MM.1S (cell line): ENCODE data around the gene CUBN.
A peak's percentile ranks its signal among the peaks of the same experiment; 100 is the strongest.
"Not testable (repeated sequence)": the region's sequence is repeated elsewhere in the genome, so short reads cannot be mapped to it uniquely, and the experiment has no call there.

Experiments
- DNase-seq: peaks from one replicate; pipeline ENCODE4 v3.0.0-alpha.2; 2015
- H2AFZ ChIP-seq: fragments of 300-600 bp; sonication (generic); 2 replicates; pipeline ENCODE4 v1.6.0; 2016; ENCODE audit warnings: antibody characterized with exemption, low read length
- H3F3A ChIP-seq: fragments of 300-600 bp; sonication (generic); 2 replicates; pipeline ENCODE4 v1.6.1; 2016; ENCODE audit warnings: mild to moderate bottlenecking, antibody characterized with exemption, low read length, moderate library complexity, mixed read lengths; ENCODE audit not compliant: insufficient read depth
- H3K27ac ChIP-seq: fragments of 300-600 bp; sonication (generic); 2 replicates; pipeline ENCODE4 v1.5.1; 2016; ENCODE audit warnings: mild to moderate bottlenecking, low read length
- H3K27me3 ChIP-seq: fragments of 300-600 bp; sonication (generic); replicated peaks from 2 replicates; pipeline ENCODE4 v1.6.0; 2016; ENCODE audit warnings: low read length; ENCODE audit not compliant: insufficient read depth
- H3K36me3 ChIP-seq: fragments of 300-600 bp; sonication (generic); replicated peaks from 2 replicates; pipeline ENCODE4 v1.6.1; 2016; ENCODE audit warnings: mild to moderate bottlenecking, low read length, mixed read lengths; ENCODE audit not compliant: insufficient read depth
- H3K4me1 ChIP-seq: fragments of 300-600 bp; sonication (generic); 2 replicates; pipeline ENCODE4 v1.6.1; 2016; ENCODE audit warnings: low read length, mixed read lengths
- H3K4me2 ChIP-seq: fragments of 300-600 bp; sonication (generic); 2 replicates; pipeline ENCODE4 v1.6.0; 2016; ENCODE audit warnings: low read depth, low read length
- H3K4me3 ChIP-seq: fragments of 300-600 bp; sonication (generic); 2 replicates; pipeline ENCODE4 v1.5.1; 2016; ENCODE audit warnings: low read length, mixed read lengths
- H3K79me2 ChIP-seq: fragments of 300-600 bp; sonication (generic); 2 replicates; pipeline ENCODE4 v1.6.1; 2016; ENCODE audit warnings: mixed run types, low read length, mixed read lengths
- H3K9ac ChIP-seq: fragments of 300-600 bp; sonication (generic); 2 replicates; pipeline ENCODE4 v1.6.1; 2016; ENCODE audit warnings: low read length, mixed read lengths
- H3K9me2 ChIP-seq: fragments of 300-600 bp; sonication (generic); replicated peaks from 2 replicates; pipeline ENCODE4 v1.6.1; 2016; ENCODE audit warnings: mild to moderate bottlenecking, low read length, mixed read lengths; ENCODE audit not compliant: insufficient read depth
- H3K9me3 ChIP-seq: fragments of 300-600 bp; sonication (generic); replicated peaks from 2 replicates; pipeline ENCODE4 v1.6.1; 2016; ENCODE audit warnings: mild to moderate bottlenecking, low read length, mixed read lengths; ENCODE audit not compliant: insufficient read depth
- H4K20me1 ChIP-seq: fragments of 300-600 bp; sonication (generic); 2 replicates; pipeline ENCODE4 v1.6.1; 2016; ENCODE audit warnings: mild to moderate bottlenecking, low read length, moderate library complexity, mixed read lengths; ENCODE audit not compliant: insufficient read depth
- EZH2 ChIP-seq: fragments of 300-600 bp; sonication (generic); optimal IDR thresholded peaks from 2 replicates; pipeline ENCODE3; 2017; ENCODE audit warnings: low read depth, mild to moderate bottlenecking, antibody characterized with exemption, low read length, mixed read lengths
- EZH2phosphoT487 ChIP-seq: fragments of 300-600 bp; sonication (generic); IDR thresholded peaks from 2 replicates; pipeline ENCODE4 v1.6.1; 2018; ENCODE audit warnings: antibody characterized with exemption, low read length
- TF ChIP-seq, protein P1 (sequence below): fragments of 300-600 bp; sonication (generic); IDR thresholded peaks from 2 replicates; pipeline ENCODE4 v1.5.1; 2016; ENCODE audit warnings: antibody characterized with exemption, low read length, mixed read lengths

The CUBN gene

DNA sequence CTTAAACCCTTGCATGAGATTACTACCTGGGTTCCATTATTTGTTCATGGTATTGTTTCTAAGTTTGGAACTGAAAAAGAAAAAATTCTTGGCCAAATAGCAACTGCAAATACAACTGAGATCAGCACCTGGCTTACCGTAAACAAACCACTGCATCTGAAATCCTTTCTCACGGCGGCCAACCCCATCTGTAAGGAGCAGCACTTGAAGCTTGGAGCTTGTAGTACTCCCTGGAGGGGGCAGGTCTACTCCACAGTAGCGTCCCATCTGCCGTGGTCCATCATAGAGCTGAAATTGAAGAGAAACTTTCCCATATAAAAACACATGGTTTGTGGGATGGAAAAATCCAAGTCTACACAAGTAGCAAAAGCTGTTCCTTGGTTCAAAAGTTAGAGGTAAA, 109.9 kb downstream of the CUBN start:
- peak overlapping the region; percentile 20; the same call in 1 of the 2 replicates for H2AFZ ChIP-seq
- peak overlapping the region; percentile 51 for H3K9ac ChIP-seq
- 0 out of 2 replicates have a peak overlapping the region, but pooled peaks have one; percentile 18 for H3K4me3 ChIP-seq
- H3K9me3 ChIP-seq: no peaks in the 10 kb centered on the region
- H3K27ac ChIP-seq: peak overlapping the region; percentile 94
- H3K9me2 ChIP-seq: no peaks in the 10 kb centered on the region
- H3K4me1 ChIP-seq: peaks cover 31% of the 10 kb centered on the region
- TF ChIP-seq, protein P1, sequence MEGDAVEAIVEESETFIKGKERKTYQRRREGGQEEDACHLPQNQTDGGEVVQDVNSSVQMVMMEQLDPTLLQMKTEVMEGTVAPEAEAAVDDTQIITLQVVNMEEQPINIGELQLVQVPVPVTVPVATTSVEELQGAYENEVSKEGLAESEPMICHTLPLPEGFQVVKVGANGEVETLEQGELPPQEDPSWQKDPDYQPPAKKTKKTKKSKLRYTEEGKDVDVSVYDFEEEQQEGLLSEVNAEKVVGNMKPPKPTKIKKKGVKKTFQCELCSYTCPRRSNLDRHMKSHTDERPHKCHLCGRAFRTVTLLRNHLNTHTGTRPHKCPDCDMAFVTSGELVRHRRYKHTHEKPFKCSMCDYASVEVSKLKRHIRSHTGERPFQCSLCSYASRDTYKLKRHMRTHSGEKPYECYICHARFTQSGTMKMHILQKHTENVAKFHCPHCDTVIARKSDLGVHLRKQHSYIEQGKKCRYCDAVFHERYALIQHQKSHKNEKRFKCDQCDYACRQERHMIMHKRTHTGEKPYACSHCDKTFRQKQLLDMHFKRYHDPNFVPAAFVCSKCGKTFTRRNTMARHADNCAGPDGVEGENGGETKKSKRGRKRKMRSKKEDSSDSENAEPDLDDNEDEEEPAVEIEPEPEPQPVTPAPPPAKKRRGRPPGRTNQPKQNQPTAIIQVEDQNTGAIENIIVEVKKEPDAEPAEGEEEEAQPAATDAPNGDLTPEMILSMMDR: peak; percentile 48
- TF ChIP-seq EZH2 (no peak), EZH2phosphoT487 (no peak)
- peaks cover 29% of the 10 kb centered on the region for H3F3A ChIP-seq
- H3K79me2 ChIP-seq: no peaks in the 10 kb centered on the region
- H3K27me3 ChIP-seq: no peaks in the 10 kb centered on the region
- H4K20me1 ChIP-seq: no peaks in the 10 kb centered on the region
- peak overlapping the region; percentile 57 for H3K4me2 ChIP-seq
- DNase-seq: peak; percentile 71
- H3K36me3 ChIP-seq: no peaks in the 10 kb centered on the region

DNA sequence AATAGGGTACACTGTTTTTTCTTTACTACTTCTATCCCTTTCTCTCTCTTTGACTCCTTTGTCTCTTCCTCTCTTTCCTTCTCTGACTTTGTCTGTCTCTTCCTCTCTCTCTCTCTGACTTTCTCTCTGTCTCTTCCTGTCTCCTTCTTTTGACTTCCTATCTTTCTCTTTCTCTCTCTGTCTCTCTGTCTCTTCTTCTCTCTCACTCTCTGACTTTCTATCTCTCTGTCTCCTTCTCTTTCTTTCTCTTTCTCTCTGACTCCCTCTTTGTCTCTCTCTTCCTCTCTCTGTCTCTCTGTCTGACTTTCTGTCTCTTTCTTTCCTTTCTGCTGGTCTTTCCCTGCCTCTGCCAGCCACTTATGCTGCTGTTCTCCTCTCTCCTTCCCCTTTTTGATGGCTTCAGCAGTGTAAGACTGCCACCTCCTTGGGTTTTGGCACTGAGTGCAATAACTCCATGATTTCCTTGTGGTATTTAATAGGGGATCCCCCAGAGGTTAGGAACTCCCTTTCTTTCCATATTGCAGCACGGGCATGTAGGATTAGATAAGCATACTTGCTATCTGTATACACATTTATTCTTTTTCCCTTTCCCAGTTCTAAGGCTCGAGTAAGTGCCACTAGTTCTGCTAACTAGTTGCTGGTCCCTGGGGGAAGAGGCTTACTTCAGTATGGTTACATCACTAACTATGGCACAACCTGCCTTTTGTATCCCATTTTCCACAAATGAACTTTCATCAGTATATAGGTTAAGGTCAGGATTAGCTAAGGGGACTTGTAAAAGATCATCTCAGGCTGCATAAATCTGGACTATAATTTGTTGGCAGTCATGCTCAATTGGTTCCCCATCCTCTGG, 116.3 kb downstream of the CUBN start:
- not testable (repeated sequence) for H3K4me2 ChIP-seq, DNase-seq, H3K9ac ChIP-seq, H3K9me3 ChIP-seq, H3K9me2 ChIP-seq, H3K27me3 ChIP-seq, H3F3A ChIP-seq, H3K4me1 ChIP-seq, H3K27ac ChIP-seq, H4K20me1 ChIP-seq, H3K79me2 ChIP-seq, H2AFZ ChIP-seq, H3K4me3 ChIP-seq, H3K36me3 ChIP-seq

DNA sequence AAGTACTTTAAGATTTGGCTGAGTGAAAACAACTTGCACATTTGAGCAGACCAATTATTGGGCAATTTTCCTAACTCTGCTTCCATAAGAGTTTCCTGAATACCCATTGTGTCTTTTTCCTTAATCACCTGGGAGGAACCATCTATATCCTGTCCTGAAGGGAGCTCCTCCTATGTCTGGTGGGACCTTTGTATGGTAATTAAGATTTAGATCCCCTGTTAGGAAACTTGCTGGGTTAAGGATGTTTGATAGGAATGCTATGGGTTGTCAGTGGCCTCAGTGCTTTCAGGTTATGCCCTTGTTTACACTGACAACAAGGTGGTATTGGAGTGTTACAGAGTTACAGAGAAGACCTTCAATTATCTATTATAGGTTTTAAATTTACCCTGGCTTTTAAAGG, 116.9 kb downstream of the CUBN start:
- H3F3A ChIP-seq, DNase-seq, H3K27ac ChIP-seq, H3K4me3 ChIP-seq, H3K36me3 ChIP-seq, H3K9ac ChIP-seq, H3K27me3 ChIP-seq, H3K9me2 ChIP-seq, H3K4me1 ChIP-seq, H4K20me1 ChIP-seq, H3K79me2 ChIP-seq, H3K4me2 ChIP-seq, H3K9me3 ChIP-seq, H2AFZ ChIP-seq: not testable (repeated sequence)

DNA sequence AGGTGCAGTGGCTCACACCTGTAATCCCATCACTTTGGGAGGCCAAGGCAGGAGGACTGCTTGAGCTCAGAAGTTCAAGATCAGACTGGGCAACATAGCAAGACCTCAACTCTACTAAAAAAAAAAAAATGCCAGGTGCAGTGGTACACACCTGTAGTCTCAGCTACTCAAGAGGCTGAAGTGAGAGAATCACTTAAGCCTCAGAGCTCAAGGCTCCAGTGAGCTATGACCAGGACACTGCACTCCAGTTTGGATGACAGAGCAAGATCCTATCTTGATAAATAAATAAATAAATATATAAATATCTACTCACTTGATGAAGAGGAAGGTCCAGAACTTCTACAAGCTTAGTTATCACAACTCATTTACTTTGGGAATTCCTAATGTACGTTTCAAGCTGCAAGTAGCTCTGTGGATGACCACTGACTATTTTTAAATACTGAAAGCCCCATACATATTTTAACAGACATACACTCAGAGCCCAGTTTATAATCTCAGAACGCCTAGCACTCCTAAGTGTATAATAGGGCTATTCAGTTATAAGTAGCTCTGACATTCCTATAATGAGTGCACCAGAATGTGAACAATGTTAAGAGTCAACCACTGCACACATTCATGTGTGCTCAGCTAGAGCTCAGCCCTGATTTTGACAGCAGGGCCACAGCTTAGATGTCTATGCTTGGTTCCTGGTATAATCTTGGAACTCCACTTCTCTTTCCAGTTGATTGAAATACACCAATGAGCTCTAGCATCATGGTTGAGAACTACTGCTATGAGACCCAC, 119.1 kb downstream of the CUBN start:
- no peak overlapping the region for H3K27ac ChIP-seq
- H2AFZ ChIP-seq: no peak overlapping the region
- no peaks in the 10 kb centered on the region for H3K36me3 ChIP-seq
- no peaks in the 10 kb centered on the region for H3F3A ChIP-seq
- H3K9me2 ChIP-seq: no peaks in the 10 kb centered on the region
- no peaks in the 10 kb centered on the region for H3K79me2 ChIP-seq
- TF ChIP-seq EZH2phosphoT487 (no peak), EZH2 (no peak)
- TF ChIP-seq, protein P1: no peak
- H3K27me3 ChIP-seq: no peaks in the 10 kb centered on the region
- H3K9me3 ChIP-seq: no peaks in the 10 kb centered on the region
- H3K4me3 ChIP-seq: no peak overlapping the region
- H4K20me1 ChIP-seq: no peaks in the 10 kb centered on the region
- no peak overlapping the region for H3K9ac ChIP-seq
- H3K4me1 ChIP-seq: no peaks in the 10 kb centered on the region
- no peak for DNase-seq
- H3K4me2 ChIP-seq: no peak overlapping the region
